ENCODE results near the gene ATF7. TPM values are rescaled to one million over a fixed set of nuclear protein-coding genes. Genes with fewer than 3 reads are reported as not detected.
"Not testable (repeated sequence)": the region's sequence is repeated elsewhere in the genome, so short reads cannot be mapped to it uniquely, and the experiment has no call there.

ATF7 gene
- total RNA-seq, 2 donors from 2014 or later = 22.1 to 24.7 TPM

- Histone ChIP-seq H3K27me3 (no peaks in the 10 kb centered on the region), H3K4me3 (no peak overlapping the region), H3K9me3 (no peaks in the 10 kb centered on the region), H3K27ac (no peak overlapping the region), H3K4me1 (peaks cover 0 to 33% of the 10 kb centered on the region in 2 donors), H3K36me3 (peaks cover 7% of the 10 kb centered on the region)
- DNase-seq (ENCODE audit: low spot score) = no peak
- no peak for TF ChIP-seq CTCF (IDR thresholded peaks at IDR 0.05)
Observed at GRCh38 chr12:53612978-53613377, 13.2 kb downstream of the ATF7 start.

- H3K36me3 ChIP-seq = peaks cover 7% of the 10 kb centered on the region
- H3K27me3 ChIP-seq = no peaks in the 10 kb centered on the region
- H3K9me3 ChIP-seq = no peaks in the 10 kb centered on the region
- H3K4me1 ChIP-seq = peaks cover 0 to 17% of the 10 kb centered on the region in 2 donors
- no peak for DNase-seq (ENCODE audit: low spot score)
- no peak overlapping the region for H3K27ac ChIP-seq
- no peak for TF ChIP-seq CTCF (IDR thresholded peaks at IDR 0.05)
- no peak overlapping the region for H3K4me3 ChIP-seq
Observed at GRCh38 chr12:53611304-53611703, 14.9 kb downstream of the ATF7 start.

GRCh38 chr12:53606688-53607087 is 19.5 kb downstream of the ATF7 start:
- H3K4me1 ChIP-seq = peaks cover 0 to 30% of the 10 kb centered on the region in 2 donors
- not testable (repeated sequence) for H3K36me3 ChIP-seq; H3K9me3 ChIP-seq; H3K27ac ChIP-seq; DNase-seq (ENCODE audit: low spot score); H3K4me3 ChIP-seq; H3K27me3 ChIP-seq

- TF ChIP-seq CTCF (IDR thresholded peaks at IDR 0.05) = no peak
- Histone ChIP-seq H3K36me3 (no peaks in the 10 kb centered on the region), H3K4me1 (peaks cover 0 to 37% of the 10 kb centered on the region in 2 donors), H3K27ac (no peak overlapping the region), H3K4me3 (no peak overlapping the region), H3K9me3 (no peaks in the 10 kb centered on the region), H3K27me3 (no peaks in the 10 kb centered on the region)
- DNase-seq (ENCODE audit: low spot score) = no peak
Observed at GRCh38 chr12:53604581-53604980, 21.6 kb downstream of the ATF7 start.

- DNase-seq (ENCODE audit: low spot score) = no peak
- peaks cover 0 to 41% of the 10 kb centered on the region in 2 donors for H3K4me1 ChIP-seq
- H3K4me3 ChIP-seq = no peak overlapping the region
- no peaks in the 10 kb centered on the region for H3K36me3 ChIP-seq
- TF ChIP-seq CTCF (IDR thresholded peaks at IDR 0.05) = no peak
- H3K27ac ChIP-seq = no peak overlapping the region
- H3K9me3 ChIP-seq = no peaks in the 10 kb centered on the region
- H3K27me3 ChIP-seq = no peaks in the 10 kb centered on the region
Observed at GRCh38 chr12:53603804-53604203, 22.4 kb downstream of the ATF7 start.

- no peak overlapping the region for H3K27ac ChIP-seq
- TF ChIP-seq CTCF (IDR thresholded peaks at IDR 0.05) = no peak
- H3K4me1 ChIP-seq = peaks cover 0 to 43% of the 10 kb centered on the region in 2 donors
- H3K27me3 ChIP-seq = no peaks in the 10 kb centered on the region
- H3K36me3 ChIP-seq = no peaks in the 10 kb centered on the region
- DNase-seq (ENCODE audit: low spot score) = no peak
- no peaks in the 10 kb centered on the region for H3K9me3 ChIP-seq
- H3K4me3 ChIP-seq = no peak overlapping the region
Observed at GRCh38 chr12:53603196-53603595, 23.0 kb downstream of the ATF7 start.

Data from right atrium auricular region (tissue), 2 donors.